GM19023 (cell line): ENCODE results near the gene HCN4.
"Not testable (repeated sequence)": the region's sequence is repeated elsewhere in the genome, so short reads cannot be mapped to it uniquely, and the experiment has no call there.

Experiments used
- ATAC-seq: cut with Tn5 transposase; IDR thresholded peaks from one replicate; pipeline ENCODE4 v1.9.1; 2021; ENCODE audit warnings: mild to moderate bottlenecking, moderate library complexity; ENCODE audit not compliant: unreplicated experiment

The HCN4 gene

GRCh38 chr15:73368301-73369136 lies at the start of gene HCN4:
HCN4 (minus strand) TSS chr15:73368958; CDS start chr15:73368270, 688 bp downstream.
- ATAC-seq, result no peak

GRCh38 chr15:73414876-73415275 lies 46.1 kb upstream of the HCN4 start:
- no peak for ATAC-seq

- no peak for ATAC-seq
These were observed 34.4 kb upstream of the HCN4 start for GRCh38 chr15:73403171-73403570.

DNA sequence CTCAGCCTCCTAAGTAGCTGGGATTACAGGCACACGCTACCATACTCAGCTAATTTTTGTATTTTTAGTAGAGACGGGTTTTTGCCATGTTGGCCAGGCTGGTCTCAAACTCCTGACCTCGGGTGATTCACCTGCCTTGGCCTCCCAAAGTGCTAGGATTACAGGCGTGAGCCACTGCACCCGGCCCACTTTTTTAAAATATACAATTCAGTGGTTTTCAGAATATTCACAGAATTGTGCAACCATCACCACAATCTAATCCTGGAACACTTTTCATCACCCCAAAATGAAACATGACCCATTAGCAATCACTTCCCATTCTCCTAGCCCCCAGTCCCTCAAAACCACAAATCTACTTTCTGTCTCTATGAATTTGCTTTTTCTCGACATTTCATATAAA lies 31.5 kb upstream of the HCN4 start:
- ATAC-seq, result not testable (repeated sequence)

DNA sequence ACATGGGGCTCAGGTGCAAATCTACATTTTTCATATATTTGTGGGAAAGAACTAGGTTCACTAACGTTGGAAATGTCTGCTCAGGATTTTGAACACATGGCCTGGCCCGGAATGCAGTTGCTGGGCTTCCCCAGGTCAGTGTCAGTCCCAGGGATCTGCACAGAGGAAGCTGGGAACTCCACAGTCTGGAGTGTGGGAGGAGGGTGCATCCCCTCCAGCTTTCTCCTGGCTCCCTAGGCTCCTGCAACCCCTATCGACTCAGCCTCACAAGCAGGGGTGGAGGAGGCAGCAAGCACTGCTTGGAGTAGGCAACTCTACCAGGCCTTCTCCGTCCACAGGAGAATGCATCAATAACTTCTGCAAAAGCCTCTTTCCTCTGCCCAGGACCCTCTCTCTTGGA lies 30.1 kb upstream of the HCN4 start:
- ATAC-seq, result no peak

GRCh38 chr15:73397461-73397860 lies 28.7 kb upstream of the HCN4 start:
- no peak for ATAC-seq

GRCh38 chr15:73395671-73396070 lies 26.9 kb upstream of the HCN4 start:
- ATAC-seq, result no peak

- no peak for ATAC-seq
These were observed 26.0 kb upstream of the HCN4 start for GRCh38 chr15:73394782-73395181.

DNA sequence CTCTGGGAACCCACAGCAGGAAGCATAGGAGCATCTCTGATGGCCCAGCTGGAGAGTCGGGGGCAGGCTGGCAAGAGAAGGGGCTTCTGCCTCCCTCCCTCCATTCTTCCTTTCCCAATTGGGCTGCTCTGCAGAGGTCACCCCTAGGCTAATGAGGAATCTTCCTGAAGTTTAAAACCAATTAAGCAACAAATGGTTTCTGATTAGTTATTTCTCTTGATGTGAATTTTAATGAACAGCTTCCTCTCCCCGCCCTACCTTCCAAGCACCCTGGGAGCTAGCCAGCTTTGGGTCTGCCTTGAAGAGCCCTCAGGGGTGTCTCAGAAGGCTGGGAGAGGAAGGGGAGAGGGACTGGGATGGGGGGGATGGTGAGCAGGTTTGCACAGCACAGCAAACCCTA lies 24.6 kb upstream of the HCN4 start:
- no peak for ATAC-seq

GRCh38 chr15:73392025-73392424 lies 23.3 kb upstream of the HCN4 start:
- no peak for ATAC-seq

DNA sequence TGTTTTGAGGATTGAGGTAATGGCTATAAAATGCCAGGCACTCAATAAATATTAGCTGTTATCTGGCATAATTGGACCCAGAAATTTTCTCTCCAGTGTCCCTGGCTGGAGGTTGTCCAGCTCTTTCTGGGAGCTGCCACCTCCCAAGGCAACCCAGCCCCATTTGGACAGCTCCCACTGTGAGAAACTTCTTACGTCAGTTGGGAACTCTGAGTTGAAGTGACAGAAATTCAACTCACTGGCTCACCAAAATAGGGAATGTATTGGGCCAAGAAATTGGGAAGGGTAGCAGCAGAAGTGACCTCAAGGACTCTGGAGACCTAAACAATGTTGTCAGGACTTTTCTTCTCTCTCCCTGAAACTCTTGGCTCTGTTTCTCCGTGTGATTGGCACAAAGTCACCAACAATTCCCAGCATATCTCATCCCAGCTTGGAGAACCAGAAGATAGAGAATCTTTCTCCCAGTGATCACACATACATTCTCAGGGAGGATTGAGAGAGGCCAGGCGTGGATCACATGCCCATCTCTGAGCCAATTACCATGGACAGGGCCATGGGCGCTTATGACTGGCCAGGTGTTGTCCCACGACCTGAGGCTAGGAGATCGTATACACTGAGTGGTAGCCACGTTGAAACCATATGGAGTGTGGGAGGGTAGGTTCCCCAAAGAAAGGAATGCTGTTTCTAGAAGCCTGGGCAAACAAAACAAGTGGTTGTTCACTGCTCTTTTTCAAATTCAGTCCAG lies 22.5 kb upstream of the HCN4 start:
- no peak for ATAC-seq

GRCh38 chr15:73389971-73390544 lies 21.3 kb upstream of the HCN4 start:
- ATAC-seq, result no peak

DNA sequence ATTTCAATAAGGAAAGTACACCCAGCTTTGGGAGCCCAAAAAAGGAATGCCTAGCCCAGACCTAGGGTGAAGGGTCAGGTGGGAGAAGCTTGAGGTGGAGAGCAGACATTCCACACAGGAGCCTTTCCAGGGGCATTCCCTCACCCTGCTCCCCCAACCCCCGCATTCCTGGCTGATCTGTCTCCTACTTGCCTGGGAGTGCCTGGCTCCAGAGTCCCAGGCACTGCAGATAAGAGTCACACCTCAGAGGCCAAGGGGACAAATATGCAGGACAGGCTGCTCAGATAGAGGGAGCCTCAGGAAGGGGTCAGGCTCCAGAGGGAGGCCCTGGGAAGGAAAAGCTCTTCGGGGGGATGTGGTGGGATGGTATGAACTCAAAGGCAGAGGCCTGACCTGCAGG lies 20.8 kb upstream of the HCN4 start:
- ATAC-seq, result no peak

DNA sequence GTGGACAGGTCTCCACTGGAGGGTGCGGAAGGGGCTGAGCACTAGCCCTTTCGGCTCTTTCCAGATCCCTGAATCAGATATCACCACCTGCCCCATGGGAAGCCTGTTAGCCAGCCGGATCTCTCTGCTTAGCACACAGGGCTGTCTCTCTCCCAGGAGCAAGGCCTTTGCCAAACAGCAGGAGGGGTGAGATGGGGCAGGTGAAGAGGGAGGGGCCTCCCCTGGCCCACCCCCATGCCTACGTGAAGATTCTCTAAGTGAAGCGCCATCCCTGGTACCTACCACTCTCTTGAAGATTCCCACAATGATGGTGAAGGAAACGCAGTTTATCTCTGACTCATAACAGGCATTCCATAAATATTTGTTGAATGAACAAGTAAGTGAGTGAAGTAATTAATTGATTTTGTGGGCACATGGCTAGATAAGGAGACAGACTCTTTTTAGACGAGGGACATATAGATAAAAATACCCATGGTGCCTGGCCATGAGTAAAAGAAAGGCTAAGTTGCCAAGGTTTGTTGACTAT lies 19.6 kb upstream of the HCN4 start:
- ATAC-seq, result no peak

DNA sequence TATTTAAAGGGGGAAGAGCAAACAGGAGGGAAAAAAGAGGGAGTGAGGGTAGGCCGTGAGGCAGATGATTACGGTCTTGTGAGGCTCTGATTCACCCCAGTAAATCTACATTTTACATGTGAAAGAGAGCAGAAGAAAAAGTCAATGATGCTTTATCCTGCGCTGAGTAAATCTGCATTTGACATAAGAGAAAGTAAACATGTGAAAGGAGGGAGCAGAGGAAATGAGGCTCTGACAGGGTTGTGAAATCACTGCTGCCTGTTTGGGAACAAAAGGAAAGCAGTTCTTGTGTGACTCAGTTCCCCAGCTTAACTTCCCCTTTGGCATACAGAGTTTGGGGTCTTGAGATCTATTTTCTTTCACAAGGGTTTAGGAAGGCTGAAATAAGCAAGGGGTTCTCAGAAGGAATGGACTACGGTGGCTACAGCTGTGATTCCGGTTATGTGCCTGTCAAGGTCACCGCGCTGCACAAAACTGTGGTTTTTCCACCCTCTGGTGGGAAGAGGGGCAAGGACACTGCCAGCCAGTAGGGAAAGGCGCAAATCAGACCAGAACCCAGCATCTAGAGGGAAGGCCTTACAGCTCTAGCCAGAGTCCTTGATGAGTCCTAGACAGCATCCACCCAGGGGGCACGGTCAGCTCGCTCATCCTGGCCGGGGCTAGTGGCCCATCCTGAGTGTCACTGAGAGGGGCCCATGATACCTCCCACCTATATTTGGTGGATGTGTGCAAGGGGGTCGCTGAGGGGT lies 18.9 kb upstream of the HCN4 start:
- no peak for ATAC-seq

DNA sequence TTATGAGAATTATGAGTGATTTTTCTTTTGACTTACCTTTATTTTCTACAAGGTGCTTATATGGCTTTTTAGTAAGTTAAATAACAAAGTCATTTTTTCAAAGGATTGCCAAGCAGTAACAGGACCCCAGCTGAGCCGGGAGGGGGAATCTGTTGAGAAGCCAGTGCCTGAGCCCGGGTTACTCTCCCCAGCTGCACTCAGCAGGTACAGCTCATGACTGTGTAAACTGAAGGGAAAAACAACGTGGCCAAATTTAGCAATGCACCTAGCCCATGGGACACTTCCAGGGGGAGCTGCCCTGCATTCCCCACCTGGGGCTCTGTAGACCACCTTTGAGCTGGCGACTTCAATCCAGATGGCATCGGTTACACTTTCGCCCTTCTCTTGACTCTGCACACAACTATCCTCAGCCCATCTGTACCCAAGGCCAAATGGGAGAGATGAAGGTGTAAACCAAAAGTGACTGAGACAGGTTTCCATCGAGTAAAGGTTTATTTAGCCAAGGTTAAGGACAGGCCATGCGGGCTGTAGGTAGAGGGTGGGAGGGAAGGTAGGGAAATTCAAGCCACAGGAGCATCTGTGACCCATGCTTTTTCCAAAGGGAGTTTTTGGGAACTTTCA lies 18.2 kb upstream of the HCN4 start:
- no peak for ATAC-seq

DNA sequence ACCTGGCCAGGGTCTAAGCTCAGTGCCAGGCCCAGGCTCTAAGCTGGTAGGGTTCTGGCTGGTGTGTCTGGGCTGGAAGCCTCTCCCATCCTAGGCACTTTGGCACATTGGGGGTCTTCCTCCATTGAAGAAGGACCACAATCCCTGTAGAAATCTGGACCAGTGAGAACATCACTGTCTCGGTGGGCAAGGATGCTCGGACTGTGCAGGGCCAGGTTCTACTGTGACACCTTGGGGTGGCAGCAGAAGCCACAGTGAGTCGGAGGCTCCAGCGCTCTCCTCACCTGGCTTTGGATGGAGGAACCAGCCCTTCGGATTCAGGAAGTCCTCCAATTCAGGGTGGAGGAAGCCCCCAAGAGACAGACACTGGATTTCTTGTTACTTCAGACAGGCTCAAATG lies 17.5 kb upstream of the HCN4 start:
- no peak for ATAC-seq

- no peak for ATAC-seq
These were observed 16.4 kb upstream of the HCN4 start for GRCh38 chr15:73385205-73385604.

- ATAC-seq, result no peak
These were observed 14.8 kb upstream of the HCN4 start for GRCh38 chr15:73383310-73384189.

DNA sequence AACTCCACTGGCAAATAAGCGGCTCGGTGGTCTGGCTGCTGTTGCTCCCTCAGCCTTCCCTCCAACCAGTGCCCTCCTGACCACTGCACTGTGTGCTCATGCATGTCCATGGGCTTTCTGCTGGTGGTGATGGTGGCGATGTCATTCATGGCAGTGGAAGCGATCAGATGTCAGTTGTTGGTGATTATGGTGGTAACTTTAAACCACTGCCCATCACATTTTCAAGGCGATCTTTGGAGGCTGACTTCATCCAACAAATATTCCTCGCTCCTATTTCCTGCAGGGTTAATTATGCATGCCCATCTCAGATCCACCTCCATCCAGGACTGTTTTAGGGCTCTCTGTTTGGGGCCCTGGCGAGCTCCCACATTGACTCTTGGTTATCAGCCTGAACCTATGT lies 13.4 kb upstream of the HCN4 start:
- no peak for ATAC-seq
